DND-41 (cell line): ENCODE data around the gene RAB4A.

Experiments used
- ATAC-seq: fragments of 200-7000 bp; cut with Tn5 transposase; 3 replicates; pipeline ENCODE4 v1.9.1; 2021; ENCODE audit warnings: low read depth; ENCODE audit not compliant: insufficient read depth
- DNase-seq: peaks from one replicate; pipeline ENCODE4 v3.0.0-alpha.2; 2020
- H2AFZ ChIP-seq: 2 replicates; pipeline ENCODE4 v1.6.0; 2012; ENCODE audit warnings: low read depth, low read length
- H3K27ac ChIP-seq: 2 replicates; pipeline ENCODE4 v1.5.1; 2012; ENCODE audit warnings: low read length, inconsistent platforms
- H3K27me3 ChIP-seq: fragments of 200-600 bp; sonication (generic); 2 replicates; pipeline ENCODE4 v1.6.0; 2012; ENCODE audit warnings: low read length, mild to moderate bottlenecking, inconsistent platforms; ENCODE audit not compliant: insufficient read depth, poor library complexity
- H3K36me3 ChIP-seq: 2 replicates; pipeline ENCODE4 v1.5.1; 2012; ENCODE audit warnings: low read length, inconsistent platforms; ENCODE audit not compliant: insufficient read depth
- H3K4me1 ChIP-seq: 2 replicates; pipeline ENCODE4 v1.5.1; 2012; ENCODE audit warnings: mild to moderate bottlenecking, low read length; ENCODE audit not compliant: insufficient read depth
- H3K4me2 ChIP-seq: 2 replicates; pipeline ENCODE4 v1.6.0; 2012; ENCODE audit warnings: mild to moderate bottlenecking, moderate library complexity, low read length, inconsistent platforms; ENCODE audit not compliant: insufficient read depth
- H3K4me3 ChIP-seq, 2 experiments: fragments of 200-600 bp in 1 of 2; shearing (Covaris generic) in 1 of 2; 2 replicates each; pipeline ENCODE4 v1.5.1; 2012 to 2016; ENCODE audit warnings: inconsistent platforms in 2 of 2, low read length in 2 of 2, mild to moderate bottlenecking in 2 of 2, low read depth in 1 of 2, moderate library complexity in 1 of 2
- H3K79me2 ChIP-seq: 2 replicates; pipeline ENCODE4 v1.6.0; 2012; ENCODE audit warnings: low read length, inconsistent platforms; ENCODE audit not compliant: insufficient read depth
- H3K9ac ChIP-seq: 2 replicates; pipeline ENCODE4 v1.6.0; 2012; ENCODE audit warnings: low read depth, mild to moderate bottlenecking, inconsistent platforms, low read length, moderate library complexity
- H3K9me3 ChIP-seq: 2 replicates; pipeline ENCODE4 v1.5.1; 2012; ENCODE audit warnings: low read length, moderate library complexity, mild to moderate bottlenecking, inconsistent platforms; ENCODE audit not compliant: insufficient read depth, severe bottlenecking
- H4K20me1 ChIP-seq: 2 replicates; pipeline ENCODE4 v1.6.0; 2012; ENCODE audit warnings: low read length; ENCODE audit not compliant: insufficient read depth
- CTCF ChIP-seq: IDR thresholded peaks from 2 replicates; pipeline ENCODE4 v1.5.1; 2012; ENCODE audit warnings: borderline replicate concordance, low read length, moderate library complexity, mild to moderate bottlenecking; ENCODE audit not compliant: poor library complexity, severe bottlenecking; ENCODE audit errors: extremely low read depth
- EZH2 ChIP-seq: IDR thresholded peaks from 3 replicates; pipeline ENCODE4 v1.6.1; 2012; ENCODE audit warnings: borderline replicate concordance, low read depth, mild to moderate bottlenecking, moderate library complexity, low read length, inconsistent platforms; ENCODE audit not compliant: severe bottlenecking

RAB4A gene

GRCh38 chr1:229297746-229298145 lies 26.8 kb downstream of the RAB4A start:
- DNase-seq: no peak
- no peak for TF ChIP-seq CTCF
- no peak for TF ChIP-seq EZH2
- Histone ChIP-seq H3K9ac (no peak overlapping the region), H3K4me2 (no peak overlapping the region), H3K79me2 (0 out of 2 replicates have a peak, but pooled peaks cover 2% of the 10 kb centered on the region), H2AFZ (no peak overlapping the region), H4K20me1 (no peaks in the 10 kb centered on the region), H3K36me3 (peaks cover 31% of the 10 kb centered on the region; the same call in 1 of the 2 replicates), H3K27me3 (no peaks in the 10 kb centered on the region), H3K9me3 (no peaks in the 10 kb centered on the region), H3K27ac (no peak overlapping the region), H3K4me1 (no peaks in the 10 kb centered on the region), H3K4me3 (no peak overlapping the region)
- ATAC-seq: no peak

GRCh38 chr1:229298420-229298819 lies 27.5 kb downstream of the RAB4A start:
- Histone ChIP-seq H3K36me3 (peaks cover 33% of the 10 kb centered on the region; the same call in 1 of the 2 replicates), H3K4me2 (no peak overlapping the region), H3K27me3 (no peaks in the 10 kb centered on the region), H3K27ac (no peak overlapping the region), H3K9ac (no peak overlapping the region), H2AFZ (no peak overlapping the region), H3K4me3 (no peak overlapping the region), H3K79me2 (0 out of 2 replicates have a peak, but pooled peaks cover 2% of the 10 kb centered on the region), H4K20me1 (no peaks in the 10 kb centered on the region), H3K9me3 (no peaks in the 10 kb centered on the region), H3K4me1 (no peaks in the 10 kb centered on the region; the same call in 1 of the 2 replicates)
- no peak for TF ChIP-seq EZH2
- TF ChIP-seq CTCF: no peak
- ATAC-seq (no peak), DNase-seq (no peak)

- H3K79me2 ChIP-seq: no peaks in the 10 kb centered on the region
- H2AFZ ChIP-seq: no peak overlapping the region
- H3K4me1 ChIP-seq: peaks cover 5% of the 10 kb centered on the region; the same call in 1 of the 2 replicates
- no peaks in the 10 kb centered on the region for H4K20me1 ChIP-seq
- H3K27me3 ChIP-seq: no peaks in the 10 kb centered on the region
- DNase-seq (no peak), ATAC-seq (no peak)
- H3K9ac ChIP-seq: no peak overlapping the region
- no peaks in the 10 kb centered on the region for H3K9me3 ChIP-seq
- no peak overlapping the region for H3K4me2 ChIP-seq
- no peak for TF ChIP-seq CTCF
- no peak for TF ChIP-seq EZH2
- H3K27ac ChIP-seq: no peak overlapping the region
- peaks cover 33% of the 10 kb centered on the region; the same call in 1 of the 2 replicates for H3K36me3 ChIP-seq
- H3K4me3 ChIP-seq: no peak overlapping the region
Observed at GRCh38 chr1:229298887-229299503, 28.1 kb downstream of the RAB4A start.
